GM19099 (cell line): ENCODE results near the gene MFSD6.

ENCODE experiments used
- POLR2A ChIP-seq: IDR thresholded peaks from 3 replicates; pipeline ENCODE4 v1.6.1; 2011; ENCODE audit warnings: low read depth; ENCODE audit not compliant: insufficient read length; ENCODE audit errors: extremely low read depth

MFSD6 gene

GRCh38 chr2:190466819-190467446 lies 58.8 kb downstream of the MFSD6 start:
- TF ChIP-seq POLR2A = no peak

- no peak for TF ChIP-seq POLR2A
These were observed 59.5 kb downstream of the MFSD6 start for GRCh38 chr2:190467575-190468083.

- TF ChIP-seq POLR2A = no peak
These were observed 60.8 kb downstream of the MFSD6 start for GRCh38 chr2:190468814-190469569.

- TF ChIP-seq POLR2A = no peak
These were observed 61.6 kb downstream of the MFSD6 start for GRCh38 chr2:190469771-190470170.

GRCh38 chr2:190470256-190470826 lies 62.2 kb downstream of the MFSD6 start:
- no peak for TF ChIP-seq POLR2A

- TF ChIP-seq POLR2A = no peak
These were observed 69.7 kb downstream of the MFSD6 start for GRCh38 chr2:190477661-190478454.

- no peak for TF ChIP-seq POLR2A
These were observed 70.5 kb downstream of the MFSD6 start for GRCh38 chr2:190478572-190479195.

GRCh38 chr2:190481339-190481738 lies 73.2 kb downstream of the MFSD6 start:
- no peak for TF ChIP-seq POLR2A

GRCh38 chr2:190482451-190482850 lies 74.3 kb downstream of the MFSD6 start:
- TF ChIP-seq POLR2A = no peak

GRCh38 chr2:190486037-190486623 lies 78.0 kb downstream of the MFSD6 start:
- TF ChIP-seq POLR2A = no peak

GRCh38 chr2:190488516-190489233 lies 80.5 kb downstream of the MFSD6 start:
- no peak for TF ChIP-seq POLR2A

GRCh38 chr2:190489475-190489874 lies 81.3 kb downstream of the MFSD6 start:
- no peak for TF ChIP-seq POLR2A

GRCh38 chr2:190490502-190490901 lies 82.3 kb downstream of the MFSD6 start:
- no peak for TF ChIP-seq POLR2A

GRCh38 chr2:190493095-190493494 lies 84.9 kb downstream of the MFSD6 start:
- TF ChIP-seq POLR2A = no peak
